GDM1 (cell line): ENCODE data around the gene CRB2.

Source experiments
- DNase-seq: peaks from one replicate; lab custom pipeline; 2025; lab: John Stamatoyannopoulos, UW

Gene CRB2

DNA sequence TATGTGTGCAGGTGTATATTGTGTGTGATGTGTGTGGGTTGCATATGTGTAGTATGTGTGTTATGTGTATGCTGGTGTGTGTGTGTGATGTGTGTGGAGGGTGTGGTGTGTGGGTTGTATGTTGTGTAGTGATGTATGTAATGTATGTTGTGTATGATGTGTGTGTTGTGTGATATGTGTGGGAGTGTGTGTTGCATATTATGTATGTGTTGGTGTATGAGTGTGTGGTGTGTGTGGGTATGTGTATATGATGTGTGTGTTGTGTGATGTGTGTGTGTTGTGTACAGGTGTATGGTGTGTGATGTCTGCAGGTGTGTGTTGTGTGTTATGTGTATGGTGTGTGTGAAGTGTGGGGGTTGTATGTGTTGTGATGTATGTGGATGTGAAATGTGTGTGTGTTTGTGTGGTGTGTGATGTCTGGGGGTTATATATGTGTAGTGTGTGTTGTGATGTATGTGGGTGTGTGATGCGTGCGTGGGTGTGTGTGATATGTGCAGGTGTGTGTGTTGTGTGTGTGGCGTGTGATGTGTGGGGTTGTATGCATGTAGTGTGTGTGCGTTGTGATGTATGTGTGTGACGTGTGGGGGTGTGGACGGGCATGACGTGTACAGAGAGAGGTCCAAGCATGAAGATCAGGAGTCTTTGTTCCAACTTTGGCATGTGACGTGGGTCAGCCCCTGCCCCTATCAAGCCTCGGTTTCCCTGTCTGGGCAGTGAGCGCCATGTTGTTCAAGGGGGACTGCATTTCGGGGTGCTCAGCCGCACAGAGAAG is 8.5 kb upstream of the CRB2 start:
- DNase-seq, result no peak

DNA sequence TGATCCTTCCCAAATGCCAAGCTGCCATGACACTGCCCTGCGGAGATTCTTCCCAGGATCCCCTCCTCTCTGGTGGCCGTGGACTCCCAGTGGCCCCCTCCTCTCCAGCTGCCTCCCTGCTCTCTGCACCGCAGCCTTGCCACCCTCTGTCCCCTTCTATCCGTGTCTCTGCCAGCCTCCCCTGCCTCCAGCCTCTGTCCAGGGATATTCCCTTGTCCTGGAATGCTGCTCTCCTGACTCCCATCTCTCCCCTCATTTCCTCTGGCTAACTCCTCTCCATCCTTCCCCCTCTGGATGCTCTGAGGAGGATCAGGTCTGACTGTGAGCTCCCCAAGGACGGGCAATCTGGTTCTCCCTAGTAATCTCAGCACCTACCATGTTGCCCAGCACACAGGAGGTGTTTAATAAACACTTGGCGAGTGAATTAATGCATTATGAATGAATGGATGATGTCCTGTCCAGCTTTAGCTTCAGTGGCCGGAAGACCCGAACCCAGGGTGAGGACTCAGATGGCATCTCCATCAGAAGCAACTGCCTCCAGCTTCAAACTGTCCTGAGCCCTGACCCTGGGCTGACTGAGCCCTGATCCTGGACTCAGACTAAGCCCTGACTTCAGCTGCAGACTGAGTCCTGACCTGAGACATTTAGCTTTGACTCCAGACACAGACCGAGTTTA is 7.5 kb upstream of the CRB2 start:
- DNase-seq, result no peak

GRCh38 chr9:123349033-123349432 is 7.0 kb upstream of the CRB2 start:
- no peak for DNase-seq

- DNase-seq, result peak; percentile 54
Measured at GRCh38 chr9:123349691-123350480, 6.1 kb upstream of the CRB2 start.

- DNase-seq, result no peak
Measured at GRCh38 chr9:123350590-123351310, 5.2 kb upstream of the CRB2 start.

- DNase-seq, result no peak
Measured at GRCh38 chr9:123353041-123353440, 3.0 kb upstream of the CRB2 start.

GRCh38 chr9:123353984-123354591 is 1.9 kb upstream of the CRB2 start:
- peak; percentile 49 for DNase-seq

DNA sequence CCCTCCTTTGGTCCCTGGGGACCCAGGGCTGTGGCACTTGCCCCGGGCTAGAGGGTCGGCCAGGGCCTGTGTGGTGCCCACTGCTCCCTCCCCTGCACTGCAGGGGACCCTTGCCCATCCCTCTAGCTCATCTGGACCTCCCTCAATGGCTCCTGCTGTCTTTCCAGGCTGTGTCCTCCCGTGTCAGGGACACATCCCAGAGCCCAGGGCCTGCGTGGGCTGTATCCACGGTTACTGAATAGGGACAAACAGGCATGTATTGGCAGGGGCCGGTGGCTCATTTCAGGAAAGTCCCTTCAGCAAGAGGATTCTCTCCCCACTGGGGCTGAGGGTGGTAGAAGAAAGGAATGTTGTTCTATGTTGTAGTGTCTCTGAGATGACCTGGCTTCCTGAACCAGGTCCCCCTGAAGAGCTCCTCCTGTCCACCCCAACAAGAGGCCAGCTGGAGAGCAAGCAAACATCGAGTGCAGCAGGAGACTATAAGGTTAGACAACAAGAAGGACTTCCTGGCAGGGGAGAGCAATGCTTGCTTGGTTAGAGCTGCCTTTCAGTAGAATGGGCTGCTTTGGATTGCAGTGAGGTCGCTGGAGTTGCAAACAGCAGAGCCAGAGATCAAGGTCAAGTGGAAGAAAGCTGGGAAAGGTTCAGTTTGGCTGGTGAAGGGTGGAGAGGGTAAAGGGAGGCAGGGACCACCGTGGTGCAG is 1.0 kb upstream of the CRB2 start:
- no peak for DNase-seq

- DNase-seq, result no peak
Measured at GRCh38 chr9:123356851-123357742, 1.1 kb downstream of the CRB2 start.

GRCh38 chr9:123357743-123358059 is 1.7 kb downstream of the CRB2 start:
- no peak for DNase-seq

GRCh38 chr9:123358181-123358905 is 2.3 kb downstream of the CRB2 start:
- no peak for DNase-seq

GRCh38 chr9:123359106-123359505 is 3.1 kb downstream of the CRB2 start:
- no peak for DNase-seq

DNA sequence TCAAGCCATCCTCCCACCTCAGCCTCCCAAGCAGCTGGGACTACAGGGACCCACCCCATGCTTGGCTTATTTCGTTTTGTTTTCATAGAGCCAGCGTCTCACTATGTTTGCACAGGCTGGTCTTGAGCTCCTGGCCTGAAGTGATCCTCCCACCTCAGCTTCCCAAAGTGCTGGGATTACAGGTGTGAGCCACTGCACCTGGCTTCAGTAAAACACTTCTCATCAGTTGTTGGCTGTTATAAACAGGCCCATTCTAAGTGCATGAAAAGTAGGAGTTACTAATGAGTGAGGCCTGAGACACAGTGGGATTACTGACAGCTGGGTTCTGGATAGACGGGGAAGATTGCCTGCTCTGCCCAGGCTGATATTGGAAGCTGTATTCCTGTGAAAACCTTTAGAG is 3.5 kb downstream of the CRB2 start:
- DNase-seq, result no peak

DNA sequence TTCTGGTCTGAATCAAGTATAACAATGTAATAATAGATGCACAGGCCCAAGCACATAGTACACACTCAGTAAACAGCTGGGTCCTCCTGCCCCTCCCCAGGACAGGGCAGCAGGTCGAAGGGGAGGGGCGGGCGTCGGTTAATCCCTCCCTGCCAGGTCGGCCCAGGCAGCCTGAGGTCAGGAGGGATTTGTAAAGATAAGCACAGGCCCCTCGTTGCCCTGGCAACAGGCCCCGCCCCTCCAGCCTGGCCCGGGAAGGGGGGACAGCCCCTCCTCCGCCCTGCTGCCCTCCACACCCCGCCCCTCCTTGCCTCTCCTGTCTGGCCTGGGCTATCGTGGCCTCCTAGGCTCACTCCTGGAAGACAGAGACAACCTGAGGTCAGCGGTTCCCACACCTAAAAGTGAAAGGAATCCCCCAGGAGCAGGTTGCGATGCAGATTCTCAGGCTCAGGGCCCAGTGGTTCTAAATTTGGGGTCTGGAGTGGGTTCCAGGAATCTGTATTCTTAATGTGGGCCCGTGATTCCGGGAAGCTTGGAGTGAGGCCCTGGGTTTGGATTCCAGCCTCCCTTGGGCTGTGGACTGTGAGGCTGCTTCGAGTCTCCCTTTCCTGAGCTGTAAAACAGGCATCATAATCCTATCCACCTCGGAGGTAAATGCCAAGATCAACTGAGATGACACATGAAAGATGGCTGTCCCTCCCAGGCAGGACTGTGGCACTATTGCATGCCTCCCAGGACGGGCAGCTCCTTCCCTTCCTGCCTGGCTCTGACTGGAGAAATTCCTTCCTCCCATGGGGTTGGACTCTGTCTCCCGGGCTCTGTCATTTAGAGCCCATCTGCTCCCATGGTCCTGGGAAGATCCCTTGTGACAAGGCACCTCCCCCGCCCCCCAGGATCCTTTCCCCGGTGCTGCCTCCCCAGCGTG is 4.4 kb downstream of the CRB2 start:
- DNase-seq, result peak; percentile 51

DNA sequence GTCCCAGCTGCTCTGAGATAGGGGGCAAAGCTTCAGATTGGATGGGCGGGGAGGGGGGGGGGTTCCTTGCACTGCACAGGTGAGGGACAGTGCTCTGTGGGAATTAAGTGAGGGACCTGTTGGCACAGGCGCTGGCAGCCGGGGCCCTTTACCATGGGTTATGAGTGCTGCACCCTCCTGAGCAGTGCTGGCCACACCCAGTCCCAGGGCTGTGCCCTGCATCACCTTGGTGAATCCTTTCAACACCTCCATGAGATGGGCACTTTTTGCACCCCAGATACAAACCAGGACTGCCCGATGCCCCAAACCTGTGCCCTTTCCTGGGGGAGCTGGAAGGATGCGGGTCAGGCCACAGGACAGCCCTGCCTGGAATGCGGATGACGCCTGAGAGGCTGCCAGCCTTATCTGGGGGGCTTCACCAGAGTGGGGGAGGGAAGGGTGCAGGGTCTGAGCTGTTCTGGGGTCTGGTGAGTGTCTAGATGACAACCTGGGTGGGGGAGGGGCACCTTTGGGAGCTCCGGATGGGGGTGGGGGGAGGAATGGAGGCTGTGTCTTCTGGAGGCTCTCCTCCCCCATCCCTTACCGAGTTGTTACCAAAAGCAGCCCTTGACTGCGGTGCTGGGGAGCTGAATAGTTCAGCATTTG is 5.2 kb downstream of the CRB2 start:
- DNase-seq, result no peak

GRCh38 chr9:123361731-123362510 is 5.9 kb downstream of the CRB2 start:
- DNase-seq, result no peak

GRCh38 chr9:123362856-123363255 is 6.9 kb downstream of the CRB2 start:
- DNase-seq, result no peak
